Activated B cell treated with CpG ODN at 0.5 μM for 24 hours (primary cell): Measurements from ENCODE around the gene DUSP15. TPM values are rescaled to one million over a fixed set of nuclear protein-coding genes. Genes with fewer than 3 reads are reported as not detected.

Source experiments
- ATAC-seq: fragments of 200-7000 bp; cut with Tn5 transposase; one replicate; pipeline ENCODE4 v1.10.0; 2021; ENCODE audit warnings: low read depth, mild to moderate bottlenecking, moderate library complexity
- CTCF ChIA-PET: fragments of 350-600 bp; sonication (Branson Sonifier 250); formaldehyde crosslinking; loops from one replicate; lab custom pipeline; 2021; ENCODE audit warnings: antibody characterized with exemption; lab: Charles Lee
- POLR2A ChIA-PET: fragments of 350-600 bp; sonication (Branson Sonifier 250); formaldehyde crosslinking; loops from one replicate; lab custom pipeline; 2021; ENCODE audit warnings: antibody characterized with exemption; lab: Charles Lee
- DNase-seq: peaks from one replicate; pipeline ENCODE4 v3.0.0; 2022
- H3K27ac Mint-ChIP-seq: one replicate; pipeline ENCODE4 v1.8.0; 2020; ENCODE audit warnings: mixed read lengths
- H3K27me3 Mint-ChIP-seq: one replicate; pipeline ENCODE4 v1.8.0; 2021; ENCODE audit warnings: mixed read lengths
- H3K36me3 Mint-ChIP-seq: one replicate; pipeline ENCODE4 v1.8.0; 2021; ENCODE audit warnings: low read depth, mixed read lengths
- H3K4me1 Mint-ChIP-seq: one replicate; pipeline ENCODE4 v1.8.0; 2021; ENCODE audit warnings: mixed read lengths
- H3K4me3 Mint-ChIP-seq: one replicate; pipeline ENCODE4 v1.8.0; 2020; ENCODE audit warnings: mild to moderate bottlenecking, mixed read lengths
- H3K9me3 Mint-ChIP-seq: one replicate; pipeline ENCODE4 v1.8.0; 2020; ENCODE audit warnings: mixed read lengths
- intact Hi-C: fragments of 100-400 bp; cut with micrococcal nuclease; formaldehyde crosslinking; loops from one replicate; pipeline ENCODE4 v1.15.1; 2024
- total RNA-seq: library from RNA; stranded (reverse); gene quantifications from 2 replicates; pipeline ENCODE4 v1.2.3, GENCODE V29; 2022
- TF ChIP-seq, protein P1 (sequence below): fragments of 200-600 bp; IDR thresholded peaks from one replicate; pipeline ENCODE4 v1.8.0; 2022; ENCODE audit warnings: antibody characterized with exemption, mild to moderate bottlenecking

DUSP15 gene
- total RNA-seq, 1 donor from 2014 or later: 26.9 TPM

DNA sequence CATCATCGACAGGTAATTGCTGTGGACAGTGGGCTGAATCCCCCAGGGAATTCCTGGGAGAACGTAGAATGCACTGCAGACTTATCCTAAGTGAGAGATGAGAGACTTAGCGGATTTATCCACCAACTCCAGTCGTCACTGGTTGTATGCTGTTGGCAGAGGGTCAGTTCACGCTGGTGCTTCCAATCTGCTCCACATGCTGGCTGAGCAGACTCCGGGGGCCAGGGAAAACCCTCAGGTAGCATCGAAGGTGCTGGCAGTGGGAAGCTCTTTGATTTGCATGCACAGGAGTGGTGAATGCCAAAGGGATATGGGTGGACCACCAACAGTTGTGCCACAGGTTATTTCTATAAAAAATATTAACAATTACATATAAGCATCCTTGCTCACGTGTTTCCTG is 20.3 kb upstream of the DUSP15 start:
- Mint-ChIP-seq H3K27ac (no peak overlapping the region), H3K4me1 (peaks cover 9% of the 10 kb centered on the region), H3K27me3 (no peaks in the 10 kb centered on the region), H3K4me3 (no peak overlapping the region), H3K9me3 (no peaks in the 10 kb centered on the region), H3K36me3 (no peaks in the 10 kb centered on the region)
- POLR2A ChIA-PET: interaction anchor here (0.5 kb wide), 1 partner anchor 46 kb away, joined by 3 read pairs; no protein-coding TSS in a partner anchor
- DNase-seq (no peak), ATAC-seq (no peak)
- intact Hi-C loops: no loop called here
- CTCF ChIA-PET: no interaction called here
- TF ChIP-seq, protein P1, sequence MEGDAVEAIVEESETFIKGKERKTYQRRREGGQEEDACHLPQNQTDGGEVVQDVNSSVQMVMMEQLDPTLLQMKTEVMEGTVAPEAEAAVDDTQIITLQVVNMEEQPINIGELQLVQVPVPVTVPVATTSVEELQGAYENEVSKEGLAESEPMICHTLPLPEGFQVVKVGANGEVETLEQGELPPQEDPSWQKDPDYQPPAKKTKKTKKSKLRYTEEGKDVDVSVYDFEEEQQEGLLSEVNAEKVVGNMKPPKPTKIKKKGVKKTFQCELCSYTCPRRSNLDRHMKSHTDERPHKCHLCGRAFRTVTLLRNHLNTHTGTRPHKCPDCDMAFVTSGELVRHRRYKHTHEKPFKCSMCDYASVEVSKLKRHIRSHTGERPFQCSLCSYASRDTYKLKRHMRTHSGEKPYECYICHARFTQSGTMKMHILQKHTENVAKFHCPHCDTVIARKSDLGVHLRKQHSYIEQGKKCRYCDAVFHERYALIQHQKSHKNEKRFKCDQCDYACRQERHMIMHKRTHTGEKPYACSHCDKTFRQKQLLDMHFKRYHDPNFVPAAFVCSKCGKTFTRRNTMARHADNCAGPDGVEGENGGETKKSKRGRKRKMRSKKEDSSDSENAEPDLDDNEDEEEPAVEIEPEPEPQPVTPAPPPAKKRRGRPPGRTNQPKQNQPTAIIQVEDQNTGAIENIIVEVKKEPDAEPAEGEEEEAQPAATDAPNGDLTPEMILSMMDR: no peak

DNA sequence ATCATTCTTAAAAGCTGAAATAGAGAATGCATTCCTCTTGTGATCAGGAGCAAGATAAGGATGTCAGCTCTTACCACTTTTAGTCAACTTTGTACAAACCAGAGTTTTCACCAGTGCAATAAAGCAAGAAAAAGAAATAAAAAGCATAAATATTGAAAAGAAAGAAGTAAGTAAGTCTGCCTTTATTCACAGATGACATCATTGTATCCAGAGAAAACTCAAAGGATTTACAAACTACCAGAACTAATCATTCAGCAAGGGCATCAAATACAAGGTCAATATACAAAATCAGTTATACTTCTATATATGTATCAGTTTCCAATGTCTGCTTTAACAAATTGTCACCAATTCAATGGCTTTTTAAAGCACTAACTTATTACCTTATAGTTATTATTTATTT is 13.5 kb upstream of the DUSP15 start:
- Mint-ChIP-seq H3K4me3 (no peak overlapping the region), H3K9me3 (no peaks in the 10 kb centered on the region), H3K27me3 (no peaks in the 10 kb centered on the region), H3K27ac (no peak overlapping the region), H3K4me1 (peaks cover 12% of the 10 kb centered on the region), H3K36me3 (peaks cover 4% of the 10 kb centered on the region)
- CTCF ChIA-PET: no interaction called here
- POLR2A ChIA-PET: no interaction called here
- intact Hi-C loops: no loop called here
- TF ChIP-seq, protein P1: no peak
- ATAC-seq: no peak
- DNase-seq: no peak

DNA sequence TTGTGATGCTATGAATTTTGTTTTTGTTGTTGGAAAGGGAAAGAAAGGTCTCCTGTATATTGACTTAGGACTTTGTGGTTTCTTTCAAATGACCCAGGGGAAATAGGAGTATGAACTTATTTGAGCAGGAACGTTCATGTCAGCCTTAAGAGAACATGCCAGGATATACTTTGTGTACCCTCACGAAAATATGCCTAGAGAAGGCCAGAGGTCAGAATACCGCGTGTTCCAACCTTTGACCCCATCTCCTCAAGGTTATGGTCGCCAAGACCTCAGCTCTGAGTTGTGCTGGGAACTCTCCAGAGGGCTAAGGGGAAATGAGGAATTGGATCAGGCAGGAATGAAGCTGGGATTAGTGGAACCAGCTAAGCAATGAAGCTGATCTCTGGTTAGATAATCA is 11.6 kb upstream of the DUSP15 start:
- TF ChIP-seq, protein P1: no peak
- H3K36me3 Mint-ChIP-seq: peaks cover 4% of the 10 kb centered on the region
- H3K9me3 Mint-ChIP-seq: no peaks in the 10 kb centered on the region
- H3K27me3 Mint-ChIP-seq: no peaks in the 10 kb centered on the region
- H3K4me3 Mint-ChIP-seq: no peak overlapping the region
- intact Hi-C loops: no loop called here
- no peak overlapping the region for H3K27ac Mint-ChIP-seq
- ChIA-PET CTCF (no interaction called here), POLR2A (interaction anchor here (0.6 to 1.5 kb wide), 3 partner anchors 9 to 22 kb away, joined by 3 to 7 read pairs (median 5); no protein-coding TSS in a partner anchor)
- no peak for DNase-seq
- ATAC-seq: no peak
- H3K4me1 Mint-ChIP-seq: peaks cover 14% of the 10 kb centered on the region

DNA sequence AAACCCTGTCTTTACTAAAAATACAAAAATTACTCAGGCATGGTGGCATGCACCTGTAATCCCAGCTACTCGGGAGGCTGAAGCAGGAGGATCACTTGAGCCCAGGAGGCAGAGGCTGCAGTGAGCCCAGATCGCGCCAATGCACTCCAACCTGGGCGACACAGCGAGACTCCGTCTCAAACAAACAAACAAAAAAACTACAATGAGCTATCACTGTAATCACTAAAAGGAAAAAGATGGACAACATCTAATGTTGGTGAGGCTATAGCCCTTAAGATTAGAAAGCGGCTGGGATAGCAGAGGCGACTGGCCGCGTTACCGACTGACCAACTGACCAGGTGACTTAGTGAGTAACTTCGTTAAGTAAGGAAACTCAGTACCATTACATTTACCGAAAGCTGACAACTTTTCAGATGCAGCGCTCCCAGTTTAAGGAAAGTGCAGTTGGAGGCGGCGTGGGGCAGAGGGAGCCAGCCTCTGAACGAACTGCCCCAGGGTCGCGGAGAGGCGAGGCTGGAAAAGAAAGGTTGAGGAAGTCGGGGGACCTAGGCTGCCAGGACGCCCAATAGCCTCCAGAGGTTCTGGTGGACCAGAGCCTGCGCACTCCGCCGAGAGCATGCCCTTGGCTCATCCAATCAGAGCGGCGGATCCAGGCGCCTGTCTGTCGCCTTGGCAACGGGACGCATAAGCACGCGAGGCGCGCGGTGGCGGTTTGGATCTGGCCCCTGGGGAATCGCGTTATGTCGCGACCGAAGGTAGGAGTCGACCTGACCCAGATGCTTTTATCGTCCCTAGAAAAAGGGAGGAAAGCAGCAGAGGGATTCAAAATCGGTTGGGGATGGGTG is 9.0 kb upstream of the DUSP15 start:
- DNase-seq (peak; percentile 81), ATAC-seq (peak; percentile 87)
- ChIA-PET CTCF (interaction anchor here (0.6 to 2.5 kb wide), 5 partner anchors 8 to 73 kb away, joined by 3 to 14 read pairs (median 3); partner anchors contain the start of gene PDRG1), POLR2A (interaction anchor here (0.6 to 1.8 kb wide), 8 partner anchors 9 to 216 kb away, joined by 3 to 14 read pairs (median 6); partner anchors contain the start of genes DUSP15, HCK and TTLL9)
- Mint-ChIP-seq H3K4me1 (peaks cover 14% of the 10 kb centered on the region), H3K36me3 (peaks cover 4% of the 10 kb centered on the region), H3K27ac (peak overlapping the region; percentile 93), H3K27me3 (no peaks in the 10 kb centered on the region), H3K9me3 (no peaks in the 10 kb centered on the region), H3K4me3 (peak overlapping the region; percentile 93)
- TF ChIP-seq, protein P1: no peak
- intact Hi-C loops: no loop called here

DNA sequence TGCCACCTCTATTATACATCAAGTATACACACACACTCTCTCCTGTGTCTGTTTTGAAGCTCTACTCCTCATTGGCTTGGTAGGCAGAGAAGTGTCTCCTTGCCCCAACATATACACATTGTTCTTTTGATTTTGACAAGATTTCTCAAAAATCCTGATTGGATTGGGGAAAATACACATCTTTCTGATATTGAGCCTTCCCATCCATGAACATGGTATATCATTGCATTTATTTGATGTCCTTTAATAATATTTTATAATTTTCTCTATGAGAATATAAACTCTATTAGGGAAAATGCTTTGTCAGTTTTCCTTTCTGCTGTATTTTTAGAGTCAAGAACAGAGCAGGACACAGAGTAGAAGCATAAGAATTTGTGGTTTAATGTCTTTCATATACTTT is 7.4 kb upstream of the DUSP15 start:
- DNase-seq (no peak), ATAC-seq (no peak)
- Mint-ChIP-seq H3K9me3 (no peaks in the 10 kb centered on the region), H3K4me1 (peaks cover 14% of the 10 kb centered on the region), H3K27me3 (no peaks in the 10 kb centered on the region), H3K27ac (no peak overlapping the region), H3K36me3 (peaks cover 4% of the 10 kb centered on the region), H3K4me3 (no peak overlapping the region)
- TF ChIP-seq, protein P1: no peak
- intact Hi-C loops: no loop called here
- CTCF ChIA-PET: no interaction called here
- POLR2A ChIA-PET: no interaction called here
